Loucy (cell line): ENCODE data around the gene GMIP.

Source experiments
- CTCF ChIP-seq: fragments of 200-600 bp; sonication (generic); conservative IDR thresholded peaks from 2 replicates; pipeline ENCODE4 v1.5.1; 2014; ENCODE audit warnings: mild to moderate bottlenecking, antibody characterized with exemption, low read length
- EZH2phosphoT487 ChIP-seq: fragments of 200-600 bp; IDR thresholded peaks from 2 replicates; pipeline ENCODE4 v1.6.1; 2018; ENCODE audit warnings: antibody characterized with exemption, mild to moderate bottlenecking, moderate library complexity, borderline replicate concordance

- TF ChIP-seq CTCF, result no peak
- no peak for TF ChIP-seq EZH2phosphoT487
These were observed 18.3 kb upstream of the GMIP start for GRCh38 chr19:19661675-19662251.
